H1 (cell line): Measurements from ENCODE around the gene GLIPR1. TPM values are rescaled to one million over a fixed set of nuclear protein-coding genes. Genes with fewer than 3 reads are reported as not detected.

Experiments used
- CTCF ChIA-PET: fragments of 300-600 bp; sonication (Branson Sonifier 250); formaldehyde crosslinking; loops from one replicate; lab custom pipeline; 2021; ENCODE audit not compliant: partially characterized antibody; lab: Charles Lee
- POLR2A ChIA-PET: fragments of 300-600 bp; sonication (Branson Sonifier 250); formaldehyde crosslinking; loops from one replicate; lab custom pipeline; 2021; ENCODE audit warnings: inconsistent platforms; ENCODE audit not compliant: partially characterized antibody; lab: Charles Lee
- DNase-seq, 2 experiments: peaks; one replicate each; pipeline versions ENCODE4 v3.0.0 to v3.0.0-alpha.2; 2010 to 2022; ENCODE audit warnings: low spot score in 2 of 2, low read depth in 1 of 2, mixed read lengths in 1 of 2
- FAIRE-seq: peaks from 2 replicates; lab custom pipeline; 2011; peaks lifted over from hg19 to GRCh38; lab: Jason Lieb, UNC
- H2AFZ ChIP-seq: 2 replicates; pipeline ENCODE4 v1.8.1; 2012; ENCODE audit warnings: low read length, inconsistent platforms
- H2AK5ac ChIP-seq: 2 replicates; pipeline ENCODE4 v1.6.1; 2013; ENCODE audit warnings: low read depth, low read length
- H2BK120ac ChIP-seq: replicated peaks from 2 replicates; pipeline ENCODE3; 2013; ENCODE audit warnings: low read depth, low read length, inconsistent platforms
- H2BK12ac ChIP-seq: 2 replicates; pipeline ENCODE4 v1.6.1; 2013; ENCODE audit warnings: low read depth, low read length
- H2BK15ac ChIP-seq: 2 replicates; pipeline ENCODE4 v1.6.1; 2013; ENCODE audit warnings: low read length
- H2BK20ac ChIP-seq: 2 replicates; pipeline ENCODE4 v1.6.1; 2013; ENCODE audit warnings: low read length
- H2BK5ac ChIP-seq: 2 replicates; pipeline ENCODE4 v1.6.1; 2013; ENCODE audit warnings: low read depth, low read length
- H3K14ac ChIP-seq: 2 replicates; pipeline ENCODE4 v1.6.1; 2013; ENCODE audit warnings: inconsistent platforms; ENCODE audit not compliant: insufficient read length
- H3K18ac ChIP-seq: 2 replicates; pipeline ENCODE4 v1.6.1; 2013; ENCODE audit warnings: low read length; ENCODE audit errors: extremely low read depth
- H3K23ac ChIP-seq: 2 replicates; pipeline ENCODE4 v1.6.1; 2013; ENCODE audit warnings: inconsistent platforms; ENCODE audit not compliant: insufficient read length
- H3K23me2 ChIP-seq: 2 replicates; pipeline ENCODE4 v1.6.1; 2013; ENCODE audit warnings: low read depth, low read length
- H3K27ac ChIP-seq: 2 replicates; pipeline ENCODE4 v1.6.1; 2011; ENCODE audit warnings: low read depth, low read length, inconsistent platforms
- H3K27me3 ChIP-seq, 4 experiments: replicated peaks in 1 of 4; 1 replicate in 1 of 4; 2 replicates in 3 of 4; pipeline versions ENCODE4 v1.6.1 to v1.8.1; 2011 to 2013; ENCODE audit warnings: low read length in 3 of 4, mild to moderate bottlenecking in 3 of 4, inconsistent platforms in 2 of 4, mixed read lengths in 2 of 4, moderate library complexity in 1 of 4; ENCODE audit not compliant: control insufficient read depth in 3 of 4, insufficient read depth in 3 of 4; ENCODE audit errors: extremely low read depth in 1 of 4
- H3K36me3 ChIP-seq, 4 experiments: 2 replicates each; pipeline versions ENCODE4 v1.6.1 to v1.8.1; 2011 to 2013; ENCODE audit warnings: mild to moderate bottlenecking in 4 of 4, low read length in 3 of 4, moderate library complexity in 2 of 4, control low read depth in 1 of 4, inconsistent platforms in 1 of 4; ENCODE audit not compliant: insufficient read depth in 4 of 4, control insufficient read depth in 2 of 4
- H3K4ac ChIP-seq: replicated peaks from 2 replicates; pipeline ENCODE3; 2013; ENCODE audit warnings: low read length, low read depth, mixed read lengths, inconsistent platforms; ENCODE audit not compliant: insufficient read length
- H3K4me1 ChIP-seq, 4 experiments: replicated peaks in 1 of 4; 1 replicate in 1 of 4; 2 replicates in 3 of 4; pipeline versions ENCODE4 v1.6.1 to v1.8.1; 2011 to 2013; ENCODE audit warnings: low read length in 3 of 4, inconsistent platforms in 2 of 4, mixed read lengths in 1 of 4; ENCODE audit not compliant: insufficient read depth in 4 of 4, control insufficient read depth in 3 of 4
- H3K4me2 ChIP-seq, 2 experiments: 2 replicates each; pipeline versions ENCODE4 v1.6.1 to v1.8.1; 2011 to 2013; ENCODE audit warnings: low read depth in 2 of 2, low read length in 2 of 2, control low read depth in 1 of 2, inconsistent platforms in 1 of 2, mild to moderate bottlenecking in 1 of 2; ENCODE audit not compliant: insufficient read depth in 1 of 2
- H3K4me3 ChIP-seq, 4 experiments: fragments of 200-600, 300-600 bp in 1 of 4; sonication (generic), shearing (Covaris generic), sonication (Bioruptor Twin) in 1 of 4; 2 replicates each; pipeline versions ENCODE4 v1.5.1 to v1.8.1; 2011 to 2016; ENCODE audit warnings: low read length in 4 of 4, low read depth in 3 of 4, control low read depth in 2 of 4, inconsistent platforms in 2 of 4, mild to moderate bottlenecking in 2 of 4, mixed read lengths in 1 of 4, moderate library complexity in 1 of 4; ENCODE audit not compliant: insufficient read depth in 2 of 4; ENCODE audit errors: extremely low read depth in 1 of 4
- H3K56ac ChIP-seq: replicated peaks from 2 replicates; pipeline ENCODE3; 2013; ENCODE audit warnings: low read depth, mild to moderate bottlenecking, mixed read lengths, low read length, inconsistent platforms; ENCODE audit not compliant: insufficient read length
- H3K79me1 ChIP-seq: 2 replicates; pipeline ENCODE4 v1.6.1; 2013; ENCODE audit warnings: low read depth, low read length, control low read depth
- H3K79me2 ChIP-seq, 2 experiments: 2 replicates each; pipeline versions ENCODE4 v1.6.1 to v1.8.1; 2012 to 2013; ENCODE audit warnings: low read length in 2 of 2, mild to moderate bottlenecking in 2 of 2, inconsistent platforms in 1 of 2; ENCODE audit not compliant: insufficient read depth in 2 of 2, control insufficient read depth in 1 of 2
- H3K9ac ChIP-seq, 4 experiments: replicated peaks in 1 of 4; 1 replicate in 1 of 4; 2 replicates in 3 of 4; pipeline versions ENCODE4 v1.6.1 to v1.8.1; 2011 to 2013; ENCODE audit warnings: low read depth in 3 of 4, low read length in 3 of 4, control low read depth in 2 of 4, mild to moderate bottlenecking in 2 of 4, moderate library complexity in 2 of 4, inconsistent platforms in 1 of 4; ENCODE audit errors: extremely low read depth in 1 of 4
- H3K9me3 ChIP-seq, 2 experiments: 2 replicates each; pipeline versions ENCODE4 v1.6.1 to v1.8.1; 2012 to 2013; ENCODE audit warnings: mild to moderate bottlenecking in 2 of 2, moderate library complexity in 2 of 2, control low read depth in 1 of 2, inconsistent platforms in 1 of 2, low read depth in 1 of 2, low read length in 1 of 2, mixed read lengths in 1 of 2; ENCODE audit not compliant: insufficient read depth in 2 of 2
- H4K20me1 ChIP-seq, 2 experiments: replicated peaks in 1 of 2; 2 replicates each; pipeline versions ENCODE3 to v1.8.1; 2011 to 2013; ENCODE audit warnings: inconsistent platforms in 2 of 2, low read length in 2 of 2, mild to moderate bottlenecking in 1 of 2; ENCODE audit not compliant: insufficient read depth in 2 of 2, control insufficient read depth in 1 of 2
- H4K5ac ChIP-seq: 2 replicates; pipeline ENCODE4 v1.6.1; 2013; ENCODE audit warnings: low read length, low read depth, mixed read lengths, inconsistent platforms; ENCODE audit not compliant: insufficient read length
- H4K8ac ChIP-seq: 2 replicates; pipeline ENCODE4 v1.8.0; 2013; ENCODE audit warnings: mild to moderate bottlenecking, moderate library complexity, low read length, inconsistent platforms; ENCODE audit not compliant: insufficient read depth; ENCODE audit errors: extremely low read depth
- H4K91ac ChIP-seq: replicated peaks from 2 replicates; pipeline ENCODE3; 2013; ENCODE audit warnings: low read length, mixed read lengths, inconsistent platforms; ENCODE audit not compliant: insufficient read length
- ATF2 ChIP-seq: IDR thresholded peaks from 2 replicates; pipeline ENCODE4 v1.6.1; 2012; ENCODE audit warnings: low read length, inconsistent platforms
- ATF3 ChIP-seq: IDR thresholded peaks from 2 replicates; pipeline ENCODE4 v1.6.1; 2011; ENCODE audit warnings: low read depth, mild to moderate bottlenecking, low read length; ENCODE audit not compliant: insufficient read depth
- BRCA1 ChIP-seq: IDR thresholded peaks from 2 replicates; pipeline ENCODE4 v1.6.1; 2012; ENCODE audit warnings: low read depth, low read length, improper control_type of control experiment
- CBX5 ChIP-seq: fragments of 300-800, 300-1000 bp; sonication (generic); IDR thresholded peaks from 2 replicates; pipeline ENCODE4 v1.7.1; 2016; ENCODE audit warnings: antibody characterized with exemption, low read length, low read depth
- CHD1 ChIP-seq: IDR thresholded peaks from 2 replicates; pipeline ENCODE4 v1.6.1; 2012; ENCODE audit warnings: low read depth, low read length, improper control_type of control experiment
- HDAC2 ChIP-seq, 2 experiments: fragments of 300-600 bp in 1 of 2; sonication (generic) in 1 of 2; IDR thresholded peaks; 2 replicates each; pipeline ENCODE4 v1.6.1; 2011 to 2012; ENCODE audit warnings: low read depth in 2 of 2, low read length in 2 of 2, mild to moderate bottlenecking in 2 of 2, moderate library complexity in 2 of 2, borderline replicate concordance in 1 of 2, inconsistent platforms in 1 of 2
- PHF8 ChIP-seq: fragments of 200-600 bp; sonication (generic); conservative IDR thresholded peaks from 2 replicates; pipeline ENCODE4 v1.7.1; 2012; ENCODE audit warnings: low read depth, mild to moderate bottlenecking, inconsistent platforms, low read length, moderate library complexity
- POU5F1 ChIP-seq: IDR thresholded peaks from 2 replicates; pipeline ENCODE4 v1.6.1; 2011; ENCODE audit warnings: low read depth, mild to moderate bottlenecking, low read length, moderate library complexity
- SUZ12 ChIP-seq: fragments of 200-600 bp; sonication (generic); IDR thresholded peaks from 2 replicates; pipeline ENCODE4 v1.6.1; 2012; ENCODE audit warnings: mild to moderate bottlenecking, inconsistent platforms, low read length, moderate library complexity, mixed read lengths
- WGBS, 2 experiments: shearing (Covaris generic) in 1 of 2; methylation state at CpG; one replicate each; pipeline versions ENCODE4 v1.1.6 to v1.1.7; 2013 to 2015; ENCODE audit warnings: low lambda C conversion rate in 2 of 2, mixed read lengths in 2 of 2, inconsistent platforms in 1 of 2, low coverage in 1 of 2, missing lambda C conversion rate in 1 of 2; ENCODE audit not compliant: insufficient replicate concordance in 2 of 2, insufficient coverage in 1 of 2, insufficient read length in 1 of 2; ENCODE audit errors: extremely low coverage in 1 of 2, missing lambda C conversion rate in 1 of 2; 5-methylcytosine and 5-hydroxymethylcytosine counted together
- polyA plus RNA-seq, 7 experiments: library from polyadenylated mRNA; depleted of rRNA in 3 of 7; stranded (reverse) in 5 of 7; unstranded in 2 of 7; fragments of >200 nt in 5 of 7; fragments of 200-250 nt in 2 of 7; gene quantifications; 1 replicate in 5 of 7; 2 replicates in 1 of 7; 4 replicates in 1 of 7; pipeline versions ENCODE4 v1.2.1 to v1.2.3, GENCODE V29; 2011 to 2013; ENCODE audit warnings: missing spikeins in 2 of 7, mixed read lengths in 2 of 7
- total RNA-seq: library from RNA; stranded (reverse); fragmentation: NEBNext Ultra II Directional; extraction: Animal tissue kit (Norgen Biotek cat#: 25700); gene quantifications from 2 replicates; pipeline ENCODE4 v1.2.1, GENCODE V29; 2021
- TF ChIP-seq, protein P1 (sequence below): IDR thresholded peaks from 2 replicates; pipeline ENCODE4 v1.6.1; 2012; ENCODE audit warnings: inconsistent platforms

GLIPR1 gene
- total and polyA plus RNA-seq, 2 of the 8 experiments (the other 6 are each of a cell fraction or from before 2014, with no cell fraction given) = 0.23 to 1.5 TPM

- Histone ChIP-seq H2BK20ac (no peak overlapping the region), H3K79me1 (no peaks in the 10 kb centered on the region), H4K5ac (no peak overlapping the region), H2BK15ac (no peak overlapping the region), H2BK12ac (no peak overlapping the region), H3K4me2 (no peak overlapping the region), H2BK5ac (no peak overlapping the region), H3K14ac (no peak overlapping the region), H2BK120ac (no peak overlapping the region), H3K9me3 (peaks cover 6 to 13% of the 10 kb centered on the region in 2 experiments; a peak in 3 of 4 replicates), H4K91ac (no peak overlapping the region), H3K4me1 (no peaks in the 10 kb centered on the region), H3K27me3 (no peaks in the 10 kb centered on the region), H2AK5ac (no peak overlapping the region), H3K56ac (no peak overlapping the region), H3K79me2 (no peaks in the 10 kb centered on the region), H3K9ac (no peak overlapping the region), H3K27ac (no peak overlapping the region), H3K4me3 (no peak overlapping the region), H3K23ac (no peak overlapping the region), H2AFZ (no peak overlapping the region), H3K18ac (no peak overlapping the region), H4K8ac (no peak overlapping the region), H3K23me2 (no peaks in the 10 kb centered on the region), H4K20me1 (no peaks in the 10 kb centered on the region), H3K4ac (no peak overlapping the region), H3K36me3 (no peaks in the 10 kb centered on the region; a peak in 1 of 8 replicates)
- 92% methylated on average over 2 of the region's 2 CpGs; no CpG with 5 or more reads in 1 of the 2 experiments for WGBS, 2 experiments
- FAIRE-seq (no peak), DNase-seq (no peak)
- ChIA-PET POLR2A (no interaction called here), CTCF (interaction anchor here (0.9 kb wide), 1 partner anchor 98 kb away, joined by 4 read pairs; no protein-coding TSS in a partner anchor)
- no peak for TF ChIP-seq POU5F1
- no peak for TF ChIP-seq SUZ12
- TF ChIP-seq, protein P1, sequence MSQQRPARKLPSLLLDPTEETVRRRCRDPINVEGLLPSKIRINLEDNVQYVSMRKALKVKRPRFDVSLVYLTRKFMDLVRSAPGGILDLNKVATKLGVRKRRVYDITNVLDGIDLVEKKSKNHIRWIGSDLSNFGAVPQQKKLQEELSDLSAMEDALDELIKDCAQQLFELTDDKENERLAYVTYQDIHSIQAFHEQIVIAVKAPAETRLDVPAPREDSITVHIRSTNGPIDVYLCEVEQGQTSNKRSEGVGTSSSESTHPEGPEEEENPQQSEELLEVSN = no peak
- TF ChIP-seq CHD1 = no peak
- TF ChIP-seq CBX5 = no peak
- no peak for TF ChIP-seq ATF2
- no peak for TF ChIP-seq PHF8
- no peak for TF ChIP-seq BRCA1
- no peak for TF ChIP-seq HDAC2 (IDR thresholded peaks at IDR 0.05; ENCODE audit: borderline replicate concordance in 1 of 2, low read depth in 2 of 2, low read length in 2 of 2)
- TF ChIP-seq ATF3 = no peak
These were observed 41.5 kb upstream of the GLIPR1 start for GRCh38 chr12:75439048-75439447.
